Endothelial cell (in vitro differentiated cells): ENCODE measurements around the gene TBK1. TPM values are rescaled to one million over a fixed set of nuclear protein-coding genes. Genes with fewer than 3 reads are reported as not detected.
A peak's percentile ranks its signal among the peaks of the same experiment; 100 is the strongest.

ENCODE experiments used
- DNase-seq: peaks from one replicate; pipeline ENCODE4 v3.0.0; 2021; ENCODE audit warnings: low spot score
- H3K27ac Mint-ChIP-seq: one replicate; pipeline ENCODE4 v1.8.0; 2021; ENCODE audit warnings: mixed read lengths, inconsistent platforms; ENCODE audit not compliant: unreplicated experiment
- H3K27me3 Mint-ChIP-seq: one replicate; pipeline ENCODE4 v1.8.0; 2021; ENCODE audit warnings: mild to moderate bottlenecking, moderate library complexity, mixed read lengths, inconsistent platforms; ENCODE audit not compliant: unreplicated experiment
- H3K36me3 Mint-ChIP-seq: one replicate; pipeline ENCODE4 v1.8.0; 2021; ENCODE audit warnings: mild to moderate bottlenecking, low read depth, mixed read lengths, inconsistent platforms; ENCODE audit not compliant: unreplicated experiment
- H3K4me1 Mint-ChIP-seq: one replicate; pipeline ENCODE4 v1.8.0; 2021; ENCODE audit warnings: mild to moderate bottlenecking, mixed read lengths, inconsistent platforms; ENCODE audit not compliant: unreplicated experiment
- H3K4me3 Mint-ChIP-seq: one replicate; pipeline ENCODE4 v1.8.0; 2021; ENCODE audit warnings: mild to moderate bottlenecking, mixed read lengths, inconsistent platforms; ENCODE audit not compliant: unreplicated experiment
- H3K9me3 Mint-ChIP-seq: one replicate; pipeline ENCODE4 v1.8.0; 2021; ENCODE audit warnings: mixed read lengths, inconsistent platforms; ENCODE audit not compliant: unreplicated experiment
- total RNA-seq: library from RNA; stranded (reverse); fragmentation: NEBNext Ultra II Directional; extraction: Animal tissue kit (Norgen Biotek cat#: 25700); gene quantifications from one replicate; pipeline ENCODE4 v1.2.1, GENCODE V29; 2021; ENCODE audit not compliant: unreplicated experiment
- TF ChIP-seq, protein P1 (sequence below): fragments of 200-600 bp; sonication (generic); IDR thresholded peaks from one replicate; pipeline ENCODE4 v1.5.0; 2021; ENCODE audit warnings: antibody characterized with exemption; ENCODE audit not compliant: unreplicated experiment

The TBK1 gene
- total RNA-seq, 1 donor from 2014 or later: 20.6 TPM

DNA sequence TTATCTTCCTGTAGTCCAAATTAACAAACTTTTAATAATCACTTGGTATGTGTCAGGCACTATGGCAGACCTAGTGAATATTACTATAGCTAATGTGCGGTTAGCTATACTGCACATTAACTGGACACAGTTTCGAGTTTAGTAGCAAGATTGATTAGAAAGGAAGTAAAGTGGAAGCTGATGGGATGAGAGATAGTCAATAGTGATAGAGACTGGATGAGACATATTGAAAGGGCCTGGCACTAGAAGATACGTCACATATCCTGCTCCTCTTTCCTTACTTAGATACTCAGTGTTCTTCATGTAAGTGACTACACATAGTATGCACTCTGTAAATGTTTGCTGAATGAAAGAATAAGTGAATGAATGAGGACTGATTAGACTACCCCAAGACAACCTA lies 5.5 kb downstream of the TBK1 start:
- TF ChIP-seq, protein P1, sequence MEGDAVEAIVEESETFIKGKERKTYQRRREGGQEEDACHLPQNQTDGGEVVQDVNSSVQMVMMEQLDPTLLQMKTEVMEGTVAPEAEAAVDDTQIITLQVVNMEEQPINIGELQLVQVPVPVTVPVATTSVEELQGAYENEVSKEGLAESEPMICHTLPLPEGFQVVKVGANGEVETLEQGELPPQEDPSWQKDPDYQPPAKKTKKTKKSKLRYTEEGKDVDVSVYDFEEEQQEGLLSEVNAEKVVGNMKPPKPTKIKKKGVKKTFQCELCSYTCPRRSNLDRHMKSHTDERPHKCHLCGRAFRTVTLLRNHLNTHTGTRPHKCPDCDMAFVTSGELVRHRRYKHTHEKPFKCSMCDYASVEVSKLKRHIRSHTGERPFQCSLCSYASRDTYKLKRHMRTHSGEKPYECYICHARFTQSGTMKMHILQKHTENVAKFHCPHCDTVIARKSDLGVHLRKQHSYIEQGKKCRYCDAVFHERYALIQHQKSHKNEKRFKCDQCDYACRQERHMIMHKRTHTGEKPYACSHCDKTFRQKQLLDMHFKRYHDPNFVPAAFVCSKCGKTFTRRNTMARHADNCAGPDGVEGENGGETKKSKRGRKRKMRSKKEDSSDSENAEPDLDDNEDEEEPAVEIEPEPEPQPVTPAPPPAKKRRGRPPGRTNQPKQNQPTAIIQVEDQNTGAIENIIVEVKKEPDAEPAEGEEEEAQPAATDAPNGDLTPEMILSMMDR: no peak
- DNase-seq: no peak
- Mint-ChIP-seq H3K9me3 (no peaks in the 10 kb centered on the region), H3K4me3 (peak overlapping the region; percentile 68), H3K27me3 (peaks cover 3% of the 10 kb centered on the region), H3K4me1 (peaks cover 32% of the 10 kb centered on the region), H3K36me3 (peaks cover 4% of the 10 kb centered on the region), H3K27ac (peak overlapping the region; percentile 97)

DNA sequence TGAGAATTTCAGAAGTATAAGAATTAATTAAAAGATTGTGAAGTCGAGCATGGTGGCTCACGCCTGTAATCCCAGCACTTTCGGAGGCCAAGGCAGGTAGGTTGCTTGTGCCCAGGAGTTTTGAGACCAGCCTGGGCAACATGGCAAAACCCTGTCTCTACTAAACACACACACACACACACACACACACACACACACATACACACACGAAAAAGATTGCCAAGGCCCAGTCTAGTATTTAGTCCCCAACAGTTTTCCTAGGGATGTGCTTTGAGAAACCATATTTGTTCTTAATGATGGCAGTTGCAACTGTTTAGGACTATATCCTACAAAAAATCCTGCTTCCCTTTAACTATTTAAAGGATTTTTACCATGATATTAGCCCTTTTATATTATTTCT lies 6.0 kb downstream of the TBK1 start:
- Mint-ChIP-seq H3K27me3 (peaks cover 1% of the 10 kb centered on the region), H3K27ac (peak overlapping the region; percentile 97), H3K4me1 (peaks cover 28% of the 10 kb centered on the region), H3K4me3 (peak overlapping the region; percentile 40), H3K9me3 (no peaks in the 10 kb centered on the region), H3K36me3 (peaks cover 4% of the 10 kb centered on the region)
- DNase-seq: no peak
- TF ChIP-seq, protein P1: no peak

DNA sequence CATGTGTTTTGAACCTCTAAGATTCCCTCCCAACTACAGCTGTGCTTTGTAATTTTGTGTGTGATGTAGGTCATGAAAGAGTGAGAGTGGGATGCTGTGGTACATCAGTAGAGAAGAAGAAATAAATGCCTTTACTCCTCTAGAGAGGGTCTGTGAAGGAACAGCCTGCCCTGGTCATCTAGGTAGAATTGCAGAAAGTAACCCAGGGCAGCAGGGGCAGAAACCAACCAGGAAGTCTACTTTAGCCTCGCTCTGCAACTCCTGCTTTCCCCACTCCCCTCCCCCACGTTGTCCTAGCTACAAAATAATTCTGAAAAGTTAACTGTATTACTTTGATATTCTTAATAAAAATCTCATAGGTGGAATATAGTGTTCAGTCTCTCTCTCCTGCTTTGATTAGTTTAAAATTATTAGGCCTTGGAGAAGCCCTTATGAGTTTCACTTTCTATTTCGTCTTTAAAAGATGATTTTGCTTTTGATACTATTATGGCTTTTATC lies 7.5 kb downstream of the TBK1 start:
- DNase-seq: no peak
- Mint-ChIP-seq H3K4me1 (peaks cover 25% of the 10 kb centered on the region), H3K4me3 (peak overlapping the region; percentile 53), H3K27me3 (peaks cover 1% of the 10 kb centered on the region), H3K36me3 (peaks cover 4% of the 10 kb centered on the region), H3K27ac (peak overlapping the region; percentile 57), H3K9me3 (no peaks in the 10 kb centered on the region)
- TF ChIP-seq, protein P1: no peak

DNA sequence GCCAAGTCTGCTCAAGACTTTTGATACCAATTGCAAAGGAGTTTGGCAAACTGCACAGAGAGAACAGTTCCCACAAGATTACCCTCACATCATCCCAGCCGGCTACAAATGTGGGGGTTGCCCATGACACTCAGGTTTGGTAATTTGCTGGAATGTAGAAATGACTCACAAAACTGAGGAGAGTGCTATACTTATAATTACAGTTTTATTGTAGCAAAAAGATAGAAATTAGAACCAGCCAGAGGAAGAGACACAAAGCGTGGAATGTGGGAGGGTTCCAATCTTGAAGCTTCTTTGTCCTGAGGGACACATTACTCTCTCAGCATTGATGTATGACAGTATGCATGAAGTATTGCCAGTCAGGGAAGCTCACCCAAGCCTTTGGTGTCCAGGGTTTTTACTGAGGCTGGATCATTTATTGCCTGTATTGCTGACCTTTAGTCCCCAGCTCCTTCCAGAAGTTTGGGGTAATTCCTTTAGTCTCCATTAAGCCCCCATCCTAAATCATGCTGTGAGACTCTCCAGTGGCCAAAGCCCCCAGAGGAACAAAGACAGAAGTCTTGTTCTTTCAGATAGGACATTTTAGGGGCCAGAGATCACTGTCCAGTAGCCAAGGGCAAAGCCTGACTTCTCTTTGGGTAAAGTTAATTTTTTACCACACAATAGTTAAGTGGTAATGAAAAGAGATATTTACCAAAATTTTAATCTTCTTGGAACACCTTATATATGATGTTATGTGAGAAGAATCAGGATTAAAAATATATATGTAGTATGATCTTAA lies 9.9 kb downstream of the TBK1 start:
- TF ChIP-seq, protein P1: no peak
- Mint-ChIP-seq H3K27ac (no peak overlapping the region), H3K36me3 (peaks cover 9% of the 10 kb centered on the region), H3K9me3 (no peaks in the 10 kb centered on the region), H3K27me3 (peaks cover 1% of the 10 kb centered on the region), H3K4me3 (no peak overlapping the region), H3K4me1 (peaks cover 24% of the 10 kb centered on the region)
- DNase-seq: no peak

DNA sequence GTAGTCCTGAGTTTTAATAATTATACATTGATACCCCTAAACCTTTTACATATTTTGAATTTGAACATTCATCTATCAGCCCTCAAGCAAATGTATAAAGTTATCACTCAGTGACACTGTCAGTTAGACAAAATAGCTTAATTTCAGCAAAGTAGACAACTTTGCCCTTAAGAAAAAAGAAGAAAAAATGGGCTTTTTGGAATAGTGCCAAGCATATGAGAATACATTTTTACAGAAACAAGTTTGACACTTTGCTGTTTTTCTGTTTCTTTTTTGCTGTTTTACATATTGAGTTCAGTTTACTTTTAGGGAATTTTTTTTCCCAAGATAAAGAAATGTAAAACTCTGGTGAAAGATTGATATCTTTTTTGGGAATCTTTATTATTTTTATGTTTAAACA lies 14.3 kb downstream of the TBK1 start:
- DNase-seq: no peak
- no peaks in the 10 kb centered on the region for H3K4me1 Mint-ChIP-seq
- H3K27me3 Mint-ChIP-seq: no peaks in the 10 kb centered on the region
- no peak overlapping the region for H3K4me3 Mint-ChIP-seq
- H3K27ac Mint-ChIP-seq: no peak overlapping the region
- TF ChIP-seq, protein P1: no peak
- H3K9me3 Mint-ChIP-seq: no peaks in the 10 kb centered on the region
- peaks cover 18% of the 10 kb centered on the region for H3K36me3 Mint-ChIP-seq
